Measurements from ENCODE around the gene TMEM154. TPM values are rescaled to one million over a fixed set of nuclear protein-coding genes. Genes with fewer than 3 reads are reported as not detected.

Gene TMEM154
- total RNA-seq, 1 experiment from 2014 or later = 1.8 TPM

GRCh38 chr4:152571296-152571695 is 108.5 kb downstream of the TMEM154 start:
- Histone ChIP-seq H3K9me3 (no peaks in the 10 kb centered on the region), H3K27me3 (no peaks in the 10 kb centered on the region), H3K4me3 (no peak overlapping the region), H3K36me3 (no peaks in the 10 kb centered on the region)
- DNase-seq = no peak

Other genes with a start within 250 kb of the TMEM154 start
- 17.8 and 34.4 TPM in 2 replicates for gene FBXW7, start 143.9 kb downstream of the TMEM154 start, total RNA-seq (2014; rRNA removed; shearing (Covaris generic); ENCODE audit: low replicate concordance)
- gene TIGD4, start 99.7 kb upstream of the TMEM154 start, total RNA-seq (2014; rRNA removed; shearing (Covaris generic); ENCODE audit: low replicate concordance) = 0.07 and 0.15 TPM in 2 replicates
- 16.6 and 23.2 TPM in 2 replicates for gene ARFIP1, start 100.0 kb upstream of the TMEM154 start, total RNA-seq (2014; rRNA removed; shearing (Covaris generic); ENCODE audit: low replicate concordance)